GM23338 (cell line): ENCODE data around the gene ARHGEF10L. TPM values are rescaled to one million over a fixed set of nuclear protein-coding genes. Genes with fewer than 3 reads are reported as not detected.

Experiments used
- ATAC-seq: fragments of 200-7000 bp; cut with Tn5 transposase; 3 replicates; pipeline ENCODE4 v1.9.1; 2020
- DNase-seq: peaks from one replicate; pipeline ENCODE4 v3.0.0-alpha.2; 2015; ENCODE audit warnings: low spot score
- H2AFZ ChIP-seq: fragments of 200-600 bp; sonication (generic); 2 replicates; pipeline ENCODE4 v1.8.0; 2016; ENCODE audit warnings: antibody characterized with exemption, mild to moderate bottlenecking, moderate library complexity
- H3F3A ChIP-seq: fragments of 200-600 bp; sonication (generic); replicated peaks from 2 replicates; pipeline ENCODE4 v1.8.0; 2017; ENCODE audit warnings: antibody characterized with exemption, mixed run types, low read depth
- H3K27ac ChIP-seq: fragments of 200-600 bp; sonication (generic); 2 replicates; pipeline ENCODE4 v1.6.1; 2016; ENCODE audit warnings: low read depth
- H3K27me3 ChIP-seq: fragments of 200-600 bp; sonication (generic); 2 replicates; pipeline ENCODE4 v1.8.0; 2016; ENCODE audit warnings: mild to moderate bottlenecking, mixed run types, moderate library complexity; ENCODE audit not compliant: insufficient read depth
- H3K36me3 ChIP-seq: fragments of 200-600 bp; sonication (generic); 2 replicates; pipeline ENCODE4 v1.8.0; 2016; ENCODE audit warnings: mild to moderate bottlenecking; ENCODE audit not compliant: insufficient read depth
- H3K4me1 ChIP-seq: fragments of 200-600 bp; sonication (generic); 2 replicates; pipeline ENCODE4 v1.8.0; 2016; ENCODE audit warnings: mild to moderate bottlenecking, moderate library complexity; ENCODE audit not compliant: insufficient read depth
- H3K4me2 ChIP-seq: fragments of 200-600 bp; sonication (generic); 2 replicates; pipeline ENCODE4 v1.7.1; 2017; ENCODE audit warnings: mixed run types
- H3K4me3 ChIP-seq: fragments of 200-600 bp; sonication (generic); 2 replicates; pipeline ENCODE4 v1.6.1; 2016; ENCODE audit warnings: mixed run types
- H3K79me2 ChIP-seq: fragments of 200-600 bp; sonication (generic); replicated peaks from 2 replicates; pipeline ENCODE4 v1.8.0; 2017; ENCODE audit warnings: mild to moderate bottlenecking; ENCODE audit not compliant: insufficient read depth
- H3K9me2 ChIP-seq: fragments of 200-600 bp; sonication (generic); 2 replicates; pipeline ENCODE4 v1.8.0; 2017; ENCODE audit not compliant: insufficient read depth
- H4K20me1 ChIP-seq: fragments of 200-600 bp; sonication (generic); replicated peaks from 2 replicates; pipeline ENCODE4 v1.8.0; 2017; ENCODE audit warnings: mild to moderate bottlenecking; ENCODE audit not compliant: insufficient read depth
- H3K27ac Mint-ChIP-seq: 2 replicates; pipeline ENCODE4 v1.8.0; 2020; ENCODE audit warnings: inconsistent platforms, mild to moderate bottlenecking, moderate library complexity, mixed read lengths
- H3K27me3 Mint-ChIP-seq: 3 replicates; pipeline ENCODE4 v1.8.0; 2022; ENCODE audit warnings: low read depth, mild to moderate bottlenecking, moderate library complexity, mixed read lengths, inconsistent platforms; ENCODE audit not compliant: insufficient read depth, poor library complexity
- H3K36me3 Mint-ChIP-seq: 3 replicates; pipeline ENCODE4 v1.8.0; 2021; ENCODE audit warnings: low read depth, mild to moderate bottlenecking, inconsistent platforms, moderate library complexity, mixed read lengths
- H3K4me1 Mint-ChIP-seq: 3 replicates; pipeline ENCODE4 v1.8.0; 2020; ENCODE audit warnings: mild to moderate bottlenecking, inconsistent platforms, mixed read lengths
- H3K4me3 Mint-ChIP-seq: 3 replicates; pipeline ENCODE4 v1.8.0; 2021; ENCODE audit warnings: moderate library complexity, mild to moderate bottlenecking, inconsistent platforms, mixed read lengths
- H3K9me3 Mint-ChIP-seq: 3 replicates; pipeline ENCODE4 v1.8.0; 2020; ENCODE audit warnings: moderate library complexity, mild to moderate bottlenecking, inconsistent platforms, mixed read lengths
- CREB1 ChIP-seq: fragments of 250-450 bp; sonication (Bioruptor Pico); IDR thresholded peaks from 2 replicates; pipeline ENCODE4 v1.5.0; 2020; ENCODE audit warnings: low read depth, mild to moderate bottlenecking, moderate library complexity
- EZH2 ChIP-seq: fragments of 200-600 bp; sonication (generic); IDR thresholded peaks from one replicate; pipeline ENCODE4 v1.8.0; 2017; ENCODE audit warnings: antibody characterized with exemption, mild to moderate bottlenecking, low read depth; ENCODE audit not compliant: unreplicated experiment
- EZH2phosphoT487 ChIP-seq: fragments of 200-600 bp; sonication (generic); IDR thresholded peaks from one replicate; pipeline ENCODE4 v1.8.1; 2018; ENCODE audit warnings: antibody characterized with exemption; ENCODE audit not compliant: unreplicated experiment
- JUNB ChIP-seq: IDR thresholded peaks from one replicate; pipeline ENCODE4 v1.6.1; 2016; ENCODE audit warnings: antibody characterized with exemption; ENCODE audit not compliant: unreplicated experiment
- NANOG ChIP-seq: IDR thresholded peaks from 2 replicates; pipeline ENCODE4 v1.6.1; 2016; ENCODE audit warnings: antibody characterized with exemption, borderline replicate concordance
- POLR2AphosphoS5 ChIP-seq: IDR thresholded peaks from 2 replicates; pipeline ENCODE4 v1.6.1; 2016; ENCODE audit warnings: antibody characterized with exemption, low read depth
- REST ChIP-seq: IDR thresholded peaks from one replicate; pipeline ENCODE4 v1.6.1; 2018; ENCODE audit warnings: antibody characterized with exemption; ENCODE audit not compliant: unreplicated experiment
- STAT1 ChIP-seq: IDR thresholded peaks from one replicate; pipeline ENCODE4 v1.6.1; 2016; ENCODE audit warnings: antibody characterized with exemption; ENCODE audit not compliant: unreplicated experiment
- ZNF114 ChIP-seq: fragments of 250-450 bp; sonication (Bioruptor Pico); IDR thresholded peaks from 2 replicates; pipeline ENCODE4 v1.5.0; 2020; ENCODE audit warnings: mild to moderate bottlenecking, moderate library complexity
- ZNF331 ChIP-seq: fragments of 250-450 bp; sonication (Bioruptor Pico); IDR thresholded peaks from 2 replicates; pipeline ENCODE4 v1.5.0; 2020; ENCODE audit warnings: low read depth, mild to moderate bottlenecking, moderate library complexity
- ZNF462 ChIP-seq: fragments of 250-450 bp; sonication (Bioruptor Pico); IDR thresholded peaks from 2 replicates; pipeline ENCODE4 v1.5.0; 2020; ENCODE audit warnings: mild to moderate bottlenecking, moderate library complexity
- polyA plus RNA-seq: library from polyadenylated mRNA; unstranded; fragments of >200 nt; fragmentation: Nextera tagmentation; extraction: Ambion mirVana; gene quantifications from 2 replicates; pipeline ENCODE4 v1.2.1, GENCODE V29; 2016
- total RNA-seq: library from RNA; depleted of rRNA; stranded (reverse); fragments of >200 nt; shearing (Covaris generic); gene quantifications from 2 replicates; pipeline ENCODE4 v1.2.3, GENCODE V29; 2014
- TF ChIP-seq, protein P1 (sequence below), 2 experiments: fragments of 200-600 bp in 1 of 2; sonication (generic) in 1 of 2; conservative IDR thresholded peaks; 2 replicates each; pipeline versions ENCODE4 v1.5.1 to v1.6.1; 2016 to 2017; ENCODE audit warnings: antibody characterized with exemption in 2 of 2, low read depth in 2 of 2, mild to moderate bottlenecking in 2 of 2, moderate library complexity in 1 of 2

ARHGEF10L gene
- total and polyA plus RNA-seq, 2 experiments from 2014 or later = 12.1 to 46.8 TPM

DNA sequence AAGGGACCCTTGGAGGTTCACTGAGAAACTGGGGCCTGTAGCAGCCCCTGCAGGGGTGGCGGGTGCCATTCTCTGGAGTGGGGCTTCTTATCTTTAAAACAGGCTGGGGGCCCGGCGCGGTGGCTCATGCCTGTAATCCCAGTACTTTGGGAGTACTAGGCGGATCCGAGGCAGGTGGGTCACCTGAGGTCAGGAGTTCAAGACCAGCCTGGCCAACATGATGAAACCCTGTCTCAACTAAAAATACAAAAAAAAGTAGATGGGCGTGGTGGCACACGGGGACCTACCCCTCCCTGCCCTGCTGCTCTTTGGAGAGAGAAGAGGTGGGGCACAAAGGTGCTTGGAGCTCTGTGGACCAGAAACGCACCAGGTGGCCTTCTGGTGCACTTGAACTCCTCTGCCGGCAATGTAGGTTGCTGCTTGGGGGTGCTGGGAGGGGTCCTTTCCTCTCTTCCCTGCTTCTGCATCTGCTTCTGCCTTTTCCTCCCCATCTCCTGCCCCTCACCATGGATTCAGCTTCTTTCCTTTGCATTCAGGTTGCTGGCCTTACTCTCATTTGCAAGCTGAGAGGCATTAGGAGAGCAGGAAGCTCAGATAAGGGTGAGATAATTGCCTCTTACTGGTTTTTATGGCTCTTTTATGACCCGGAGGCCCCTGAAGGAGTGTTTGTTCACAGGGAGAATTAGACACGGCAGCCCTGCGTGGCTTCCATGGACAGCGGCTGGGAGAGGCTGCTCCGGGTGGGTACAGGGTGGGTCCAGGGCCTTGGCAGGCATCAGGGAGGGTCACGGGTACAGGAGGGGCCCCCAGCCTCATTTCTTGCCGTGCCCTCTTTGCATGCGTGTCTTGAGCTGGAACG lies 57.4 kb downstream of the ARHGEF10L start (continued):
- TF ChIP-seq, protein P1, sequence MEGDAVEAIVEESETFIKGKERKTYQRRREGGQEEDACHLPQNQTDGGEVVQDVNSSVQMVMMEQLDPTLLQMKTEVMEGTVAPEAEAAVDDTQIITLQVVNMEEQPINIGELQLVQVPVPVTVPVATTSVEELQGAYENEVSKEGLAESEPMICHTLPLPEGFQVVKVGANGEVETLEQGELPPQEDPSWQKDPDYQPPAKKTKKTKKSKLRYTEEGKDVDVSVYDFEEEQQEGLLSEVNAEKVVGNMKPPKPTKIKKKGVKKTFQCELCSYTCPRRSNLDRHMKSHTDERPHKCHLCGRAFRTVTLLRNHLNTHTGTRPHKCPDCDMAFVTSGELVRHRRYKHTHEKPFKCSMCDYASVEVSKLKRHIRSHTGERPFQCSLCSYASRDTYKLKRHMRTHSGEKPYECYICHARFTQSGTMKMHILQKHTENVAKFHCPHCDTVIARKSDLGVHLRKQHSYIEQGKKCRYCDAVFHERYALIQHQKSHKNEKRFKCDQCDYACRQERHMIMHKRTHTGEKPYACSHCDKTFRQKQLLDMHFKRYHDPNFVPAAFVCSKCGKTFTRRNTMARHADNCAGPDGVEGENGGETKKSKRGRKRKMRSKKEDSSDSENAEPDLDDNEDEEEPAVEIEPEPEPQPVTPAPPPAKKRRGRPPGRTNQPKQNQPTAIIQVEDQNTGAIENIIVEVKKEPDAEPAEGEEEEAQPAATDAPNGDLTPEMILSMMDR (conservative IDR thresholded peaks at IDR 0.05; ENCODE audit: low read depth in 2 of 2) = no peak
- no peak for TF ChIP-seq REST
- no peak for TF ChIP-seq CREB1 (CRISPR knock-in tag)
- TF ChIP-seq ZNF331 (CRISPR knock-in tag) = no peak
- TF ChIP-seq EZH2phosphoT487 = no peak
- TF ChIP-seq STAT1 = no peak
- no peak for TF ChIP-seq ZNF114
- no peak for TF ChIP-seq POLR2AphosphoS5

DNA sequence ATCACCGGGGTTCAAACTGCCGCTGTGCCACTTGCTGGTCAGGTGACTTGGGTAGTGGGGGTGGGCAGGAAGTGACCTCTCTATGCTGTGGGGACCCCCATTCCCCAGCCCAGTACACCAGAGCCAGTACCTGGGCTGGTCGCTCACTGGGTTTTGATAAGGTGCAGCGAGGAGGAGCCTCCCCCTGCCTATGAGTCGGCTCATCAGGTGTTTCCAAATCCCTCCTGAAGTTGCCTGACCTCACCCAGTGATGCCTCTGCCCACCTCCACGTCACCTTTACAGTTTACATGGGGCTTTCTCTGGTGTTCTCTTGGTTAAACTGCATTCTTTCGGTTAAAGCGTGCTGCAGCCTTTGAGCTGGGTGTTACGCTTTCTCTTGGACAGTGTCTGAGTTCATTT lies 58.2 kb downstream of the ARHGEF10L start:
- DNase-seq (no peak), ATAC-seq (no peak)
- Mint-ChIP-seq H3K9me3 (no peaks in the 10 kb centered on the region), H3K4me3 (no peak overlapping the region), H3K27ac (no peak overlapping the region), H3K36me3 (peaks cover 10% of the 10 kb centered on the region), H3K4me1 (peaks cover 26% of the 10 kb centered on the region), H3K27me3 (peaks cover 17% of the 10 kb centered on the region)
- H2AFZ ChIP-seq = no peak overlapping the region
- H3K4me3 ChIP-seq = no peak overlapping the region
- H3K9me2 ChIP-seq = no peaks in the 10 kb centered on the region
- H3K36me3 ChIP-seq = peaks cover 3% of the 10 kb centered on the region; the same call in 1 of the 2 replicates
- no peak overlapping the region for H3K4me2 ChIP-seq
- H3K27me3 ChIP-seq = no peaks in the 10 kb centered on the region
- H3K79me2 ChIP-seq = no peaks in the 10 kb centered on the region
- no peaks in the 10 kb centered on the region; the same call in 1 of the 2 replicates for H3K4me1 ChIP-seq
- no peaks in the 10 kb centered on the region for H3F3A ChIP-seq
- no peak overlapping the region for H3K27ac ChIP-seq
- no peaks in the 10 kb centered on the region; the same call in none of the 2 replicates for H4K20me1 ChIP-seq
- TF ChIP-seq ZNF331 (CRISPR knock-in tag) (no peak), EZH2phosphoT487 (no peak), STAT1 (no peak), CREB1 (CRISPR knock-in tag) (no peak), ZNF114 (no peak), POLR2AphosphoS5 (no peak), JUNB (no peak), NANOG (no peak), EZH2 (no peak), ZNF462 (CRISPR knock-in tag) (no peak)
